Thyroid gland (tissue), 4 donors: ENCODE measurements around the gene PGGHG. TPM values are rescaled to one million over a fixed set of nuclear protein-coding genes. Genes with fewer than 3 reads are reported as not detected.
"Not testable (repeated sequence)": the region's sequence is repeated elsewhere in the genome, so short reads cannot be mapped to it uniquely, and the experiment has no call there.

Experiments used
- DNase-seq, 2 donors: peaks; one replicate each; pipeline ENCODE4 v3.0.0-alpha.2; 2019
- H3K27ac ChIP-seq, 3 donors: fragments of 200-600 bp; sonication (generic); 1 replicate in 2 of 3; 2 replicates in 1 of 3; pipeline ENCODE4 v1.5.1; 2016 to 2019; ENCODE audit warnings: mild to moderate bottlenecking in 1 of 3, moderate library complexity in 1 of 3
- H3K27me3 ChIP-seq: fragments of 200-600 bp; sonication (generic); one replicate; pipeline ENCODE4 v1.5.1; 2019
- H3K36me3 ChIP-seq, 2 donors: fragments of 200-600 bp; sonication (generic); one replicate each; pipeline ENCODE4 v1.5.1; 2016 to 2019
- H3K4me1 ChIP-seq, 2 donors: fragments of 200-600 bp; sonication (generic); one replicate each; pipeline ENCODE4 v1.5.1; 2017 to 2019
- H3K4me3 ChIP-seq, 3 donors: fragments of 200-600 bp; sonication (generic); replicated peaks in 1 of 3; 1 replicate in 2 of 3; 2 replicates in 1 of 3; pipeline ENCODE4 v1.5.1; 2016; ENCODE audit warnings: mild to moderate bottlenecking in 1 of 3
- H3K9me3 ChIP-seq: fragments of 200-600 bp; sonication (generic); one replicate; pipeline ENCODE4 v1.5.1; 2017
- POLR2A ChIP-seq, 2 donors: fragments of 450-650 bp; IDR thresholded peaks; one replicate each; pipeline ENCODE4 v1.6.1; 2017; ENCODE audit warnings: antibody characterized with exemption in 2 of 2, mild to moderate bottlenecking in 2 of 2, moderate library complexity in 1 of 2
- WGBS, 2 donors: methylation state at CpG; one replicate each; pipeline ENCODE4 v1.1.5; 2017; 5-methylcytosine and 5-hydroxymethylcytosine counted together
- intact Hi-C: fragments of 100-400 bp; cut with DNase I; formaldehyde crosslinking; loops from one replicate; pipeline ENCODE4 v1.15.1; 2023
- total RNA-seq, 4 donors: library from RNA; depleted of rRNA; stranded (reverse); fragments of >200 nt; gene quantifications; one replicate each; pipeline ENCODE4 v1.2.3, GENCODE V29; 2016
- TF ChIP-seq, protein P1 (sequence below), 6 experiments: fragments of 200-600 bp in 3 of 6; fragments of 450-650 bp in 3 of 6; sonication (generic) in 3 of 6; IDR thresholded peaks; one replicate each; pipeline ENCODE4 v1.5.1; 2016 to 2019; ENCODE audit warnings: antibody characterized with exemption in 6 of 6, mild to moderate bottlenecking in 2 of 6, inconsistent platforms in 1 of 6, moderate library complexity in 1 of 6

Gene PGGHG
- total RNA-seq, 4 donors from 2014 or later, result 21.8 to 43.3 (median 32.7) TPM

DNA sequence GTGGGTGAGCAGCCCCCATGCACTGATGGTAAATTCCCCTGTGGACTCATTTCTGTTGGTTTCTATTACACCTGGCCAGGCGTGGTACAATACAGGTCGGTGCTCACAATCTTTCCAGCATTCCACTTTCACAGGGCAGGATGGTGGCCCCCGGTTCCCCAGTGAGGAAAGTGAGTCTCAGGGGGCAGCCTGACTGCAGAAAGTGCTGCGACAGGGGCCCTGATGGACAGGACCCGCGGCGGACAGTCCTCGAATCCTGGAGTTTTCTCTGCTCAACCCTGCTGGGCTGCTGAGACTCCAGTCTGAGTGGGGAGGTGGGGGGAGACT, 3.1 kb upstream of the PGGHG start:
- Histone ChIP-seq H3K27me3 (peaks cover 8% of the 10 kb centered on the region), H3K27ac (no peak overlapping the region), H3K9me3 (no peaks in the 10 kb centered on the region), H3K4me3 (no peak overlapping the region), H3K4me1 (peaks cover 17 to 26% of the 10 kb centered on the region in 2 donors), H3K36me3 (no peaks in the 10 kb centered on the region)
- no peak for DNase-seq
- 78 to 84% methylated on average over 8 of the region's 8 CpGs for WGBS, 2 donors
- intact Hi-C loops, result loop anchor here (10.0 kb wide), 1 partner anchor 81 kb away; the partner anchor contains the start of genes BET1L and RIC8A
- TF ChIP-seq, protein P1, sequence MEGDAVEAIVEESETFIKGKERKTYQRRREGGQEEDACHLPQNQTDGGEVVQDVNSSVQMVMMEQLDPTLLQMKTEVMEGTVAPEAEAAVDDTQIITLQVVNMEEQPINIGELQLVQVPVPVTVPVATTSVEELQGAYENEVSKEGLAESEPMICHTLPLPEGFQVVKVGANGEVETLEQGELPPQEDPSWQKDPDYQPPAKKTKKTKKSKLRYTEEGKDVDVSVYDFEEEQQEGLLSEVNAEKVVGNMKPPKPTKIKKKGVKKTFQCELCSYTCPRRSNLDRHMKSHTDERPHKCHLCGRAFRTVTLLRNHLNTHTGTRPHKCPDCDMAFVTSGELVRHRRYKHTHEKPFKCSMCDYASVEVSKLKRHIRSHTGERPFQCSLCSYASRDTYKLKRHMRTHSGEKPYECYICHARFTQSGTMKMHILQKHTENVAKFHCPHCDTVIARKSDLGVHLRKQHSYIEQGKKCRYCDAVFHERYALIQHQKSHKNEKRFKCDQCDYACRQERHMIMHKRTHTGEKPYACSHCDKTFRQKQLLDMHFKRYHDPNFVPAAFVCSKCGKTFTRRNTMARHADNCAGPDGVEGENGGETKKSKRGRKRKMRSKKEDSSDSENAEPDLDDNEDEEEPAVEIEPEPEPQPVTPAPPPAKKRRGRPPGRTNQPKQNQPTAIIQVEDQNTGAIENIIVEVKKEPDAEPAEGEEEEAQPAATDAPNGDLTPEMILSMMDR (IDR thresholded peaks at IDR 0.05), result no peak
- no peak for TF ChIP-seq POLR2A (IDR thresholded peaks at IDR 0.05)

DNA sequence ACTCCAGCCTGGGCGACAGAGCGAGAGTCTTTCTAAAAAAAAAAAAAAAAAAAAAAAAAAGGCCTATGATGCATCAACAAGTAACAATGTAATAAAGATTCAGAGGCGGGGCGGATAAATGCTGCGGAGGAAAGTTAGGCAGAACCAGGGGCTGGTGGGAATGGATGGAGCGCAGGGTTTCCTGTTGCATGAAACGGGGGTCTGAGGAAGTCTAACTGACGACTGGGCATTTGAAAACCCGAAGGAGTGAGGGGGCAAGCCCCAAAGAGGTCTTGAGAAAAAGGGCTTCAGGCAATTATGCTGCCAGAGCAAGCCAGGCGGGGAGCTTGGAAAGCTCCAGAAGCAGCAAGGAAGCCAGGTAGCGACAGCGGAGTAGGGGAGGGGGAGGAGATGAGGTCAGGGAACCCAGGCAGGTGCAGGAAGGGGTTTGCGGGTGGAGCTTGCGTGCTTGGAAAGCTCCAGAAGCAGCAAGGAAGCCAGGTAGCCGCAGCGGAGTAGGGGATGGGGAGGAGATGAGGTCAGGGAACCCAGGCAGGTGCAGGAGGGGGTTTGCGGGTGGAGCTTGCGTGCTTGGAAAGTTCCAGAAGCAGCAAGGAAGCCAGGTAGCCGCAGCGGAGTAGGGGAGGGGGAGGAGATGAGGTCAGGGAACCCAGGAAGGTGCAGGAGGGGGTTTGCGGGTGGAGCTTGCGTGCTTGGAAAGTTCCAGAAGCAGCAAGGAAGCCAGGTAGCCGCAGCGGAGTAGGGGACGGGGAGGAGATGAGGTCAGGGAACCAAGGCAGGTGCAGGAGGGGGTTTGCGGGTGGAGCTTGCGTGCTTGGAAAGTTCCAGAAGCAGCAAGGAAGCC, 1.7 kb upstream of the PGGHG start:
- WGBS, 2 donors, result 61 to 65% methylated on average over 27 of the region's 27 CpGs
- not testable (repeated sequence) for H3K36me3 ChIP-seq, H3K27me3 ChIP-seq, H3K27ac ChIP-seq, H3K9me3 ChIP-seq
- Histone ChIP-seq H3K4me3 (peak overlapping the region in 1 of 3 donors; percentile 73), H3K4me1 (peaks cover 13 to 20% of the 10 kb centered on the region in 2 donors)
- DNase-seq, result peak; percentile 48 to 57
- intact Hi-C loops, result loop anchor here (10.0 kb wide), 1 partner anchor 82 kb away; the partner anchor contains the start of genes BET1L and RIC8A

DNA sequence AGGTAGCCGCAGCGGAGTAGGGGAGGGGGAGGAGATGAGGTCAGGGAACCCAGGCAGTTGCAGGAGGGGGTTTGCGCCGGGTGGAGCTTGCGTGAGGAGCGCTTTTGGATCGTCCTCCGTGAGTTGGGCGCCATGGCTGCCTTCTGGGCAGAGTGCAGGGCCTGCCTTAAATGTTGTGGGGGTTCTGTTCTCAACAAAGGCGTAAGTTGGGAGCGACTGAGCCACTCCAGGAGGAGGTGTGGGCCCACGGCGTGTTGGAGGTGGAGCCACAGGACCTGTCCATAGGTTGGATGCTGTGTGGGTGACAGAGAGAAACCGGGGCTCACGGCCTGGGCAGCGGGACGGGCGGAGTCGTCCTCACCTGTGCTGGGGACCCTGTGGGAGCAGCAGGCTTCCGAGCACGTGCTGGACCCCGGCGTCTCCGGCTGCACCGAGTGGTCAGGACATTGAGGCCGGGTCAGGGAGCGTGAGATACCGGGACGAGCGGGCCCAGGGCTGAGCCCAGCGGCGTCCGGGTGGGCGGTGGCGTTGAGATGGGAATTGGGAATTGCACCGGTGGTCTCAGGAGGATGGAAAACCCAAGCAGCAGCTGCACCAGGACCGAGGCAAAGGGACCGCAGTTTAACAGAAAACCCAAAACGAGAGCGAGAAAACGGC, 977 bp upstream of the PGGHG start:
- 25% methylated on average over 29 to 38 of the region's 41 CpGs for WGBS, 2 donors
- no peaks in the 10 kb centered on the region for H3K9me3 ChIP-seq
- DNase-seq, result peak in 1 of 2 donors; percentile 23
- TF ChIP-seq, protein P1 (IDR thresholded peaks at IDR 0.05), result no peak
- TF ChIP-seq POLR2A (IDR thresholded peaks at IDR 0.05), result no peak
- intact Hi-C loops, result loop anchor here (10.0 kb wide), 1 partner anchor 83 kb away; the partner anchor contains the start of genes BET1L and RIC8A
- H3K36me3 ChIP-seq, result no peaks in the 10 kb centered on the region
- H3K27me3 ChIP-seq, result no peaks in the 10 kb centered on the region
- H3K4me3 ChIP-seq, result peak overlapping the region; percentile 3 to 73 (median 51)
- no peak overlapping the region for H3K27ac ChIP-seq
- peaks cover 13 to 20% of the 10 kb centered on the region in 2 donors for H3K4me1 ChIP-seq

DNA sequence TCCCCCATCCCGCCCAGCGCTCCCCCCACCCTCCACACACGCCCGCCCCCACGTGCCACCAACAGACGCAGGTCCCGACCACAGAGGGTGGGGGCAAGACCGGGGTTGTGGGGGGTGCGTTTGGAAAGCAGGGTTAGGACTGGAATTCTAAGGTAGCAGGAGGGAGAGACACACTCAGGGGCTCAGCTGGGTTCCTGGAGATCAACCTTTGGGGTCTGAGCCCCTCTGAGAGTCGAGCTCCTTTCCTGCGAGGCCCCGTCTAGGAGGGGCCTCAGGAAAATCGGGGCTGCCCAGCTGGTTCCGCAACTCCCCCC, 429 bp downstream of the PGGHG start:
- peak overlapping the region in 2 of 3 donors; percentile 17 to 28 for H3K27ac ChIP-seq
- no peak for TF ChIP-seq POLR2A (IDR thresholded peaks at IDR 0.05)
- TF ChIP-seq, protein P1 (IDR thresholded peaks at IDR 0.05), result no peak
- peaks cover 13 to 20% of the 10 kb centered on the region in 2 donors for H3K4me1 ChIP-seq
- 30 to 60% methylated on average over 1 to 2 of the region's 14 CpGs for WGBS, 2 donors
- no peaks in the 10 kb centered on the region for H3K27me3 ChIP-seq
- peak in 1 of 2 donors; percentile 7 for DNase-seq
- no peaks in the 10 kb centered on the region for H3K36me3 ChIP-seq
- H3K9me3 ChIP-seq, result no peaks in the 10 kb centered on the region
- H3K4me3 ChIP-seq, result peak overlapping the region in 1 of 3 donors; percentile 73
- intact Hi-C loops, result loop anchor here (10.0 kb wide), 1 partner anchor 85 kb away; the partner anchor contains the start of genes BET1L and RIC8A

DNA sequence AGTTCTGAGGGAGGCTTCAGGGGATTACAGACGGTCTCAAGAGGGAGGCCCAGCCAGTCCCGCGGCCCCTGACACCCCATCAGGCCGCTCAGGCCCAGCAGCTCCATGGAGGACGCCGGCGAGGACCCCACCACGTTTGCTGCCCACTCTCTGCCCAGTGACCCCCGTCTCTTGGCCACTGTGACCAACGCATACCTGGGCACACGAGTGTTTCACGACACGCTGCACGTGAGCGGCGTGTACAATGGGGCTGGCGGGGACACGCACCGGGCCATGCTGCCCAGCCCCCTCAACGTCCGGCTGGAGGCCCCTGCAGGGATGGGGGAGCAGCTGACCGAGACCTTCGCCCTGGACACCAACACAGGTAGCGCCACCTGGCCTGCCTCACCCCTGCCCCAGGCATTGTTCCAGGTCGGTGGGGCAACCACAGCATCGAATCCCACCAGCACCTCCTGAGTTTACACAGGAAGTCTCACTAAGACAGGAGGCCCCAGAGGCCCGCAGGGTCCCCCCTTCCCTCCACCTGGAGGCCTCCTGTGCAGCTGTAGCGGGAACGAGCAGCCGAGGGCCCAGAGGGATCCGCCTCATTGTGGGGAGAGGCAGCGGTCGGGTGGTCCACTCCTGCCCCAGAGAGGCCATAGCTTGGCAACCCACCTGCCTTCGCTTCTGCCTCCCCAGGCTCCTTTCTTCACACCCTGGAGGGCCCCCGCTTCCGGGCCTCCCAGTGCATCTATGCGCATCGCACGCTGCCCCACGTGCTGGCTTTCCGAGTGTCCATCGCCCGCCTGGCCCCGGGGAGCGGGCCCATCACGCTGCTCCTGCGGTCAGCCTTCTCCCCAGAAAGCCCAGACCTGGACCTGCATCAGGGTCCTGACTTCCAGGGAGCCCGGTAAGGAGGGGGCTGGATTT, 1.0 kb downstream of the PGGHG start:
- peak overlapping the region in 1 of 3 donors; percentile 73 for H3K4me3 ChIP-seq
- no peaks in the 10 kb centered on the region for H3K27me3 ChIP-seq
- no peaks in the 10 kb centered on the region for H3K36me3 ChIP-seq
- H3K27ac ChIP-seq, result peak overlapping the region in 1 of 3 donors; percentile 28
- 87 to 88% methylated on average over 25 to 39 of the region's 48 CpGs for WGBS, 2 donors
- peaks cover 13 to 20% of the 10 kb centered on the region in 2 donors for H3K4me1 ChIP-seq
- peak; percentile 3 to 5 for DNase-seq
- intact Hi-C loops, result loop anchor here (10.0 kb wide), 1 partner anchor 85 kb away; the partner anchor contains the start of genes BET1L and RIC8A
- no peak for TF ChIP-seq POLR2A (IDR thresholded peaks at IDR 0.05)
- TF ChIP-seq, protein P1 (IDR thresholded peaks at IDR 0.05), result no peak
- H3K9me3 ChIP-seq, result no peaks in the 10 kb centered on the region
